Mammary epithelial cell (primary cell): Measurements from ENCODE around the gene RAD51B.

Source experiments
- EZH2 ChIP-seq: IDR thresholded peaks from 2 replicates; pipeline ENCODE4 v1.6.1; 2012; ENCODE audit warnings: low read length, inconsistent platforms, borderline replicate concordance
- TF ChIP-seq, protein P1 (sequence below), 2 donors: IDR thresholded peaks in 1 of 2; conservative IDR thresholded peaks in 1 of 2; 2 replicates each; pipeline ENCODE4 v1.5.1; 2011 to 2012; ENCODE audit warnings: inconsistent platforms in 2 of 2, low read length in 2 of 2, mild to moderate bottlenecking in 2 of 2, control low read depth in 1 of 2, low read depth in 1 of 2; ENCODE audit not compliant: insufficient read depth in 1 of 2; ENCODE audit errors: extremely low read depth in 1 of 2

DNA sequence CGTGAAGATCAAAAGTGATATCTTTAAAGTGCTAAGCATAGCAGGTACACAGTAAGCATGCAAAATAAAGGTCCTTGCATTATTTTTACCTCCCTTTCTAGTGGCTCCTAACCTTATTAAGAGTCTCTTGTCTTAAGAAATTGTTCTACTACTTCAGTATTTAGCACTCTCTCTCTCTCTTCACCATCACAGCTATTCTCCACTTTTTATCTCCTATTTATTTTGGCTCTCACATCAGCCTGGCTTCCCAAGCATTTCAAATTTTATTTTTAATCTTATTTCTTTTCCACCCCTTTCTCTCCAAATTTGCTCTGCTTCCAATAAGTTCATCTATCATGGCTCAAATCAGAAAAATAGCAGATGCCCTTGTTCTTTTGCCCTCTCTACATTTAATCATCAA lies 212.6 kb downstream of the RAD51B start:
- TF ChIP-seq, protein P1, sequence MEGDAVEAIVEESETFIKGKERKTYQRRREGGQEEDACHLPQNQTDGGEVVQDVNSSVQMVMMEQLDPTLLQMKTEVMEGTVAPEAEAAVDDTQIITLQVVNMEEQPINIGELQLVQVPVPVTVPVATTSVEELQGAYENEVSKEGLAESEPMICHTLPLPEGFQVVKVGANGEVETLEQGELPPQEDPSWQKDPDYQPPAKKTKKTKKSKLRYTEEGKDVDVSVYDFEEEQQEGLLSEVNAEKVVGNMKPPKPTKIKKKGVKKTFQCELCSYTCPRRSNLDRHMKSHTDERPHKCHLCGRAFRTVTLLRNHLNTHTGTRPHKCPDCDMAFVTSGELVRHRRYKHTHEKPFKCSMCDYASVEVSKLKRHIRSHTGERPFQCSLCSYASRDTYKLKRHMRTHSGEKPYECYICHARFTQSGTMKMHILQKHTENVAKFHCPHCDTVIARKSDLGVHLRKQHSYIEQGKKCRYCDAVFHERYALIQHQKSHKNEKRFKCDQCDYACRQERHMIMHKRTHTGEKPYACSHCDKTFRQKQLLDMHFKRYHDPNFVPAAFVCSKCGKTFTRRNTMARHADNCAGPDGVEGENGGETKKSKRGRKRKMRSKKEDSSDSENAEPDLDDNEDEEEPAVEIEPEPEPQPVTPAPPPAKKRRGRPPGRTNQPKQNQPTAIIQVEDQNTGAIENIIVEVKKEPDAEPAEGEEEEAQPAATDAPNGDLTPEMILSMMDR (conservative IDR thresholded peaks at IDR 0.05 in 1 of 2, IDR thresholded peaks at IDR 0.05 in 1 of 2; ENCODE audit: extremely low read depth in 1 of 2, insufficient read depth in 1 of 2, low read depth in 1 of 2, low read length in 2 of 2), result no peak
- TF ChIP-seq EZH2, result no peak
